ENCODE data around the gene AGAP2. TPM values are rescaled to one million over a fixed set of nuclear protein-coding genes. Genes with fewer than 3 reads are reported as not detected.

AGAP2 gene
- polyA plus RNA-seq, 3 donors: 0.20 to 3.4 (median 0.65) TPM

DNA sequence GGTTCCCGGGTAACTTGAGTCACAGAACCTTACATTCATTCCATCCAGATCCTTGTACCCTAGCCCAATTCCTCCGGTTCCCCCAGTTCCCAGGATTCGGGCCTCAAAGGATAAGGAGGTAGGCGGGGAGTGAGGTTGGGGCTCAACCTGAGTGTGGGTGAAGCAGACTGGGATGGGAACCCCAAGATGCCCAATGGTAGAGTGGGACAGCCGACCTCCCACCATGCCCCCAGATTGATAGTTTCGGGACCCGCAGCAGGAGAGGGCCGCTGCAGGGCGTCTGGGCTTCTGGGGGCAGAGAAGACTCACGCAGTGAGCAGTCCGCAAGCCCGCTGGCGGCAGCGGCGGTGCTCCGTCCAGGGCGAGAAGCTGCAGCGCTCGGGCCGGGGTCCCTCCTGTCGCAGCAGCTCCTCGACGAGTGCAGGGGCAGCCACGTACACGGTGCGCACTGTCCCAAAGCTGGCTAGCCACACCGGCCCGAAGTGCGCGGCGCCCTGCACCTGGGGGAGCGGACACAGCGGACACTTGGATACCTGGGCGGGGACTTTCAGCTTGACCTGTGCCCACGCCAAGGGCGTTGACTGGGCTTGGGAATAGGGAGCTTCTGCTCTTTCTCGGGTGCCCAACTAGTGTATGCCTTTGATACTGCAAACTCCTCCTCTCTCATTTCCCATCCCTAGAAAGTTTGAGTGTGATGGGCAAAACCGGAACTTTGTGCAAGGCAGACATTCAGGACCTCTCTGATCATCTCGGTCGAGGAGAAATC lies 27.3 kb upstream of the AGAP2 start:
- no peaks in the 10 kb centered on the region for H4K20me1 ChIP-seq (ENCODE audit: insufficient read depth, low read length)
- H3K4me1 ChIP-seq (ENCODE audit: control insufficient read depth in 1 of 2, insufficient read depth in 2 of 2, low read length in 2 of 2): peaks cover 30 to 32% of the 10 kb centered on the region in 2 donors
- H3K27ac ChIP-seq (ENCODE audit: low read depth in 1 of 2, low read length in 2 of 2): no peak overlapping the region
- H3K9me3 ChIP-seq (replicated peaks in 1 of 2; ENCODE audit: control insufficient read depth in 1 of 2, insufficient read depth in 1 of 2, low read length in 2 of 2): peaks cover 0 to 13% of the 10 kb centered on the region in 2 donors
- Mint-ChIP-seq H3K4me1 (peaks cover 35% of the 10 kb centered on the region), H3K27me3 (ENCODE audit: low read depth in 3 of 3) (peaks cover 51 to 55% (median 54%) of the 10 kb centered on the region in 3 donors), H3K9me3 (peaks cover 0 to 18% (median 5%) of the 10 kb centered on the region in 7 donors), H3K4me3 (peak overlapping the region; percentile 67 to 95), H3K27ac (no peak overlapping the region), H3K36me3 (peaks cover 23 to 27% of the 10 kb centered on the region in 2 donors)
- TF ChIP-seq CTCF (IDR thresholded peaks at IDR 0.05): no peak
- H3K4me3 ChIP-seq (replicated peaks in 1 of 3; ENCODE audit: low read depth in 2 of 3, low read length in 3 of 3): peak overlapping the region in 2 of 3 experiments; percentile 41 to 73
- H3K79me2 ChIP-seq (ENCODE audit: insufficient read depth, low read length): no peaks in the 10 kb centered on the region
- peaks cover 0 to 6% of the 10 kb centered on the region in 2 donors for H3K36me3 ChIP-seq (replicated peaks in 1 of 2; ENCODE audit: control insufficient read depth in 1 of 2, insufficient read depth in 2 of 2, low read length in 2 of 2)
- no peak for DNase-seq
- peaks cover 37 to 56% of the 10 kb centered on the region in 2 donors for H3K27me3 ChIP-seq (ENCODE audit: control insufficient read depth in 2 of 2, insufficient read depth in 2 of 2, low read length in 2 of 2)
- H2AFZ ChIP-seq (ENCODE audit: insufficient read depth, low read depth, low read length, poor library complexity, severe bottlenecking): peak overlapping the region; percentile 80
- intact Hi-C loops (cut with micrococcal nuclease): no loop called here
- H3K4me2 ChIP-seq (replicated peaks; ENCODE audit: extremely low read depth, low read length, poor library complexity, severe bottlenecking): peak overlapping the region; percentile 81
- no peak overlapping the region for H3K9ac ChIP-seq (ENCODE audit: insufficient read depth, low read length, poor library complexity, severe bottlenecking)
- 3% methylated on average over 33 of the region's 40 CpGs for WGBS (ENCODE audit: insufficient coverage)

- peak overlapping the region; percentile 81 for H3K4me2 ChIP-seq (replicated peaks; ENCODE audit: extremely low read depth, low read length, poor library complexity, severe bottlenecking)
- peaks cover 0 to 6% of the 10 kb centered on the region in 2 donors for H3K36me3 ChIP-seq (replicated peaks in 1 of 2; ENCODE audit: control insufficient read depth in 1 of 2, insufficient read depth in 2 of 2, low read length in 2 of 2)
- DNase-seq: peak in 2 of 3 donors; percentile 41 to 73
- Mint-ChIP-seq H3K36me3 (peaks cover 19 to 23% of the 10 kb centered on the region in 2 donors), H3K4me3 (peak overlapping the region; percentile 67 to 95), H3K27ac (peak overlapping the region in 1 of 7 donors; percentile 61), H3K9me3 (peaks cover 0 to 18% (median 5%) of the 10 kb centered on the region in 7 donors), H3K27me3 (ENCODE audit: low read depth in 3 of 3) (peaks cover 51 to 55% (median 54%) of the 10 kb centered on the region in 3 donors), H3K4me1 (peaks cover 31% of the 10 kb centered on the region)
- H3K4me3 ChIP-seq (replicated peaks in 1 of 3; ENCODE audit: low read depth in 2 of 3, low read length in 3 of 3): peak overlapping the region; percentile 12 to 73 (median 41)
- under 1% methylated on average over 59 of the region's 60 CpGs for WGBS (ENCODE audit: insufficient coverage)
- intact Hi-C loops (cut with micrococcal nuclease): no loop called here
- peak overlapping the region; percentile 45 for H3K9ac ChIP-seq (ENCODE audit: insufficient read depth, low read length, poor library complexity, severe bottlenecking)
- peak; percentile 38 for TF ChIP-seq CTCF (IDR thresholded peaks at IDR 0.05)
- H4K20me1 ChIP-seq (ENCODE audit: insufficient read depth, low read length): no peaks in the 10 kb centered on the region
- peaks cover 0 to 13% of the 10 kb centered on the region in 2 donors for H3K9me3 ChIP-seq (replicated peaks in 1 of 2; ENCODE audit: control insufficient read depth in 1 of 2, insufficient read depth in 1 of 2, low read length in 2 of 2)
- H3K79me2 ChIP-seq (ENCODE audit: insufficient read depth, low read length): no peaks in the 10 kb centered on the region
- H3K27ac ChIP-seq (ENCODE audit: low read depth in 1 of 2, low read length in 2 of 2): no peak overlapping the region
- peaks cover 37 to 56% of the 10 kb centered on the region in 2 donors for H3K27me3 ChIP-seq (ENCODE audit: control insufficient read depth in 2 of 2, insufficient read depth in 2 of 2, low read length in 2 of 2)
- peak overlapping the region; percentile 80 for H2AFZ ChIP-seq (ENCODE audit: insufficient read depth, low read depth, low read length, poor library complexity, severe bottlenecking)
- peaks cover 28 to 29% of the 10 kb centered on the region in 2 donors for H3K4me1 ChIP-seq (ENCODE audit: control insufficient read depth in 1 of 2, insufficient read depth in 2 of 2, low read length in 2 of 2)
Observed at GRCh38 chr12:57765003-57765697, 26.6 kb upstream of the AGAP2 start.

Data from CD14-positive monocyte (primary cell).